Sigmoid colon (tissue), 4 donors: Measurements from ENCODE around the gene OR2A2.

ENCODE experiments used
- POLR2A ChIP-seq, 2 donors: fragments of 450-650 bp; IDR thresholded peaks; one replicate each; pipeline ENCODE4 v1.6.1; 2016; ENCODE audit warnings: antibody characterized with exemption in 2 of 2, mild to moderate bottlenecking in 2 of 2, moderate library complexity in 2 of 2
- POLR2AphosphoS5 ChIP-seq, 4 donors: sonication (generic); formaldehyde crosslinking; IDR thresholded peaks; one replicate each; pipeline ENCODE4 v1.6.1; 2017; ENCODE audit warnings: antibody characterized with exemption in 4 of 4
- TF ChIP-seq, protein P1 (sequence below), 4 experiments: fragments of 450-650 bp in 3 of 4; fragments of 200-600 bp in 1 of 4; IDR thresholded peaks; one replicate each; pipeline ENCODE4 v1.5.1; 2016 to 2019; ENCODE audit warnings: antibody characterized with exemption in 4 of 4, mild to moderate bottlenecking in 3 of 4, moderate library complexity in 2 of 4

DNA sequence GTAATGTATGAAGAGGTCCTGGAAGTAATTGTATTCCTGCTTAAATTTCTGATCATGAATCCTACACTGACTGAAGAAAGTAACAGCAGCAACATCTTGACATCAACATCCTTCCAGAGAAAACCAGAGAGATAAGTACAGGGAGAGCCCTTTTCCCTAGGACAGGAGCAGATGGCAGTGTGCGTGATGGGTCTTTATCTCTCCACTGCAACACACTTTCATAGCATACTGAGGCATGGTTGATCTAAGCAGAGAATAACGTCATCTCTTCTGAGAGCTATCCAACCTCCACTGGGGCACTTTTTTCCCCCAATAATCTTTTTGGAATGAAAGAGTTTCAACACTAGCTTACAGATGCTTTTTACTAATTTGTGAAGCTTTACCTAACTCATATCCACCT is 39.4 kb upstream of the OR2A2 start:
- TF ChIP-seq POLR2A (IDR thresholded peaks at IDR 0.05) (no peak), POLR2AphosphoS5 (IDR thresholded peaks at IDR 0.05) (no peak)
- TF ChIP-seq, protein P1, sequence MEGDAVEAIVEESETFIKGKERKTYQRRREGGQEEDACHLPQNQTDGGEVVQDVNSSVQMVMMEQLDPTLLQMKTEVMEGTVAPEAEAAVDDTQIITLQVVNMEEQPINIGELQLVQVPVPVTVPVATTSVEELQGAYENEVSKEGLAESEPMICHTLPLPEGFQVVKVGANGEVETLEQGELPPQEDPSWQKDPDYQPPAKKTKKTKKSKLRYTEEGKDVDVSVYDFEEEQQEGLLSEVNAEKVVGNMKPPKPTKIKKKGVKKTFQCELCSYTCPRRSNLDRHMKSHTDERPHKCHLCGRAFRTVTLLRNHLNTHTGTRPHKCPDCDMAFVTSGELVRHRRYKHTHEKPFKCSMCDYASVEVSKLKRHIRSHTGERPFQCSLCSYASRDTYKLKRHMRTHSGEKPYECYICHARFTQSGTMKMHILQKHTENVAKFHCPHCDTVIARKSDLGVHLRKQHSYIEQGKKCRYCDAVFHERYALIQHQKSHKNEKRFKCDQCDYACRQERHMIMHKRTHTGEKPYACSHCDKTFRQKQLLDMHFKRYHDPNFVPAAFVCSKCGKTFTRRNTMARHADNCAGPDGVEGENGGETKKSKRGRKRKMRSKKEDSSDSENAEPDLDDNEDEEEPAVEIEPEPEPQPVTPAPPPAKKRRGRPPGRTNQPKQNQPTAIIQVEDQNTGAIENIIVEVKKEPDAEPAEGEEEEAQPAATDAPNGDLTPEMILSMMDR (IDR thresholded peaks at IDR 0.05) = no peak
